HPDE6-E6E7 (cell line): ENCODE measurements around the gene CYP2D6.
"Not testable (repeated sequence)": the region's sequence is repeated elsewhere in the genome, so short reads cannot be mapped to it uniquely, and the experiment has no call there.

ENCODE experiments used
- DNase-seq: peaks from one replicate; pipeline ENCODE4 v3.0.0; 2011; ENCODE audit warnings: missing footprints; ENCODE audit errors: extremely low spot score

CYP2D6 gene

DNA sequence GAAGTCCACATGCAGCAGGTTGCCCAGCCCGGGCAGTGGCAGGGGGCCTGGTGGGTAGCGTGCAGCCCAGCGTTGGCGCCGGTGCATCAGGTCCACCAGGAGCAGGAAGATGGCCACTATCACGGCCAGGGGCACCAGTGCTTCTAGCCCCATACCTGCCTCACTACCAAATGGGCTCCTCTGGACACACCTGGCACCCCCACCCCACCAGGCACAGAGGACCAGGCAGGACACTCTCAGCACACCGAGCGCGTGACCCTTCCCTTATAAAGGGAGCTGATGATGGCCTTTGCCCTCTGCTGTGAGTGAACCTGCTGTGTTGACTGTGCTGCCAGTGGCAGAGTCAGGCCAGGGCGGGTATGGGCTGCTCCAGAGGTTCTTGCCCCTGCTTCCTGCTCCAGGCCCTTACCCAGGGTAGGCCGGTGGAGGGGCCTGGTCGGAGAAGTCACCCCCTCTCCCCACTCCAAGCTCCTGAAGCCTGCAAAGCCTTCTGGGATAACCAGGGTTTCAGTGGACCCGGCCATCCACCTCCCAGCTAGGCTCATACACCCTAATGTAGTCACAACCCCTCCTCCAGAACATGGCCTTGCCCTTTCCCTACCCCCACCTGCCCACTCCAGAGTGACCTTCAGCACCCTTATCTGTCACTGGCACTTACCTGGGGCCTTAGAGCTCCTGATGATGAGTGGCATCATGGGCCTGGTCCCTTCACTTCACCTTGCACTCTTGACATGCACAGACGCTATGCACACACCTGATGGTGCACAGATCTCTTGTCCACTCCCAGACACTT lies at the start of gene CYP2D6:
TSS of gene CYP2D6 (minus strand) at position 172 of the 793 bp plus-strand sequence. CDS start at position 153, 19 bp downstream.
- not testable (repeated sequence) for DNase-seq

DNA sequence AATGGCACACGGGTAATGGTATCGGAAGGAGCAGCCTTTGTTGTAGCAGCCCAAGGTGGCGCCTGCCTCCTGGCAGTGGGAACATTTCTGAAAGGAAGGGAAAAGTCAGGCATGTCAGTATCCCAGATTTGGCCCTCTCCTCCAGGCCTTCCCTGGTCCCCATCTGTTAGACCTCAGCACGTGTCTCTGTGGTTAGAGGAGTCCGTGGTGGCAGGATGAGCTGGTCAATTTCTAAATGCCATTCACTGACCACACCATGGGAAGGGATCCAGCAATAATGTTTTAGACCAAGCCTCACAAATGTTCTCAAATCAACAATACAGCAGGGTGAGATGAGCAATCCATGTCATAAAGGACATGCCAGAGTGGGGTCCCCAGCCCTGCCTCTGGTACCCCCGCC lies 49.0 kb upstream of the CYP2D6 start:
- no peak for DNase-seq

DNA sequence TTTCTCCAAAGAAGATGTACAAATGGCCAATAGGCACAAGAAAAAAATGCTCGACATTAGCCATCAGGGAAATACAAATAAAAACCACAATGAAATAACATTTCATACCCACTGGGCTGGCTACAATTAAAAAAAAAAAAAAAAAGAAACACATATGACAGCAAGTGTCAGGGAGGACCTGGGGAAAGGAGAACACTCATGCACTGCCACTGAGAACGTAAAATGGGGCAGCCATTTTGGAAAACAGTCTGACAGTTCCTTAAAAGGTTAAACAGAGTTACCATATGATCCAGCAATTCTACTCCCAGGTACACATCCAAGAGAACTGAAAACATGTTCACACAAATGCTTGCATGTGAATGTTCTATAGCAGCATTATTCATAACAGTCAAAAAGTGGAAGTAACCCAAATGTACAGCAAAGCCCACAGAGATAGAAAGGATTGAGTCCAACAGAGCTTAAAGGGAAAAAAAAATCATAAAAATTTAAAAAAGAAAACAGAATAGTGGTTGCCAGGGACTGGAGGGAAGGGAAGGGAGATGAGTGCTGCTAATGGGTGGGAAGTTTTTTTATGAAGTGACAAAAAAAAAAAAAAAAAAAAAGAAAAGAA lies 48.4 kb upstream of the CYP2D6 start:
- DNase-seq: no peak

DNA sequence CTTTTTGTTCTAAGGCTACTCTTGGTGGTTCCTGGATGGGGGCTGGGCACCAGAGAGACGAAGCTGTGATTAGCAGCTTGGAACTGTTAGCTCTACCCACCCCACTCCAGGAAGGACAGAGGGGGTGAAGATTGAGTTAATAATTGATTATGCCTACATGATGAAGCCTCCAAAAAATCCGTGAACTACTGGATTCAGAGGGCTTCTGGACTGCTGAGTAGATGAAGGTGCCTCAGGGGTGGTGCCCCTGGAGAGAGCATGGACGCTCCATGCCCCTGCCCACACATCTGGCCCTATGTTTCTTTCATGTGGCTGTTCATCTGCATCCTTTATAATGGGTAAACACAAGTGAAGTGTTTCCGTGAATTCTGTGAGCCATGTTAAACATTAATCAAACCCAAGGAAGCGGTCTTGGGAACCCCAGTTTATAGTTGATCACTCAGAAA lies 47.3 kb upstream of the CYP2D6 start:
- no peak for DNase-seq

DNA sequence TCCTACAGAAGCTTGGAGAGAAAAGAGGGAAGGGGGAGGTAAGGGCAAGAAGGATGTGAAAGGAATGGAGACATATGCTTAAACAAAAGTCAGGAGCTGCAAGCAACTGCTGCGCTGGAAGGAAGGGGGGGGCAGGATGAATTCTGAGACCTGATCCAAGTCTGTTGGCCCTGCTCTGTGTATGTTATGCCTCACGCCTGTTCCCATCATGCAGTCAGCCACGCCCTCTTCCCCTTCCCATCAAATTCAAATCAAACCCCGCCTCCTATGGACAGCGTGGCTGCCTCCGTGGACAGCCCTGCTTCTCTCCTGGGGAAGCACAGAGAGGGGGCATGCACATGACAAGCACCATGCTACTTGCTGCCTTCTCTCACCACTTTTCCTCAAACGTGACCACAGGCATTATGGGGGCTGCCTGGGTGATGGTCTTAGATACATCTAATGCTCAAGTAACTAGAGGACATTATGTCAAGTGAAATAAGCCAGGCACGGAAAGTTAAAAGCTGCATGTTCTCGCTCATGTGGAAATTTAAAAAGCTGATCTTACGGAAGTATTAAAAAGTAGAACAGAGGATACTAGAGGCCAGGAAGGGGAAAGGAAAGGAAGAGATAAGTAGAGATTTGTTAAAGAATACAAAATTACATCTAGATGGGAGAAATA lies 45.8 kb upstream of the CYP2D6 start:
- DNase-seq: no peak

DNA sequence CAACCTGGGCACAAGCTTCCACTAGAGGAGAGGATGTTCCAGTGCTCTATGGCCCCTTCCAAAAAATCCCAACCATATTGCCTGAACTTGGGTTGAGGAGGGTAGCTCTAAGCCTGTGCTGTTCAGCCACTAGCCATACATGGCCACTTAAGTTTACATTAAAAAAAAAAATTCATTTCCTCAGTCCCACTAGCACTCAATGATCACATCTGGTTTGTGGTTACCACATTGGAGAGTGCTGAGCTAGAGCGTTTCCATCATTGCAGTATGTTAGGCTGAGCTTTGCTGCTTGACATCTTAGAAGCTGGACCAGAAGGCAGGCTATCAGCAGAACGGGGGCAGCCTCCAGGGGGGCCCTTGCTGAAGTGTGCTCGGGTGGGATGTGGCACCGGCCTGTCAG lies 43.5 kb upstream of the CYP2D6 start:
- DNase-seq: no peak

DNA sequence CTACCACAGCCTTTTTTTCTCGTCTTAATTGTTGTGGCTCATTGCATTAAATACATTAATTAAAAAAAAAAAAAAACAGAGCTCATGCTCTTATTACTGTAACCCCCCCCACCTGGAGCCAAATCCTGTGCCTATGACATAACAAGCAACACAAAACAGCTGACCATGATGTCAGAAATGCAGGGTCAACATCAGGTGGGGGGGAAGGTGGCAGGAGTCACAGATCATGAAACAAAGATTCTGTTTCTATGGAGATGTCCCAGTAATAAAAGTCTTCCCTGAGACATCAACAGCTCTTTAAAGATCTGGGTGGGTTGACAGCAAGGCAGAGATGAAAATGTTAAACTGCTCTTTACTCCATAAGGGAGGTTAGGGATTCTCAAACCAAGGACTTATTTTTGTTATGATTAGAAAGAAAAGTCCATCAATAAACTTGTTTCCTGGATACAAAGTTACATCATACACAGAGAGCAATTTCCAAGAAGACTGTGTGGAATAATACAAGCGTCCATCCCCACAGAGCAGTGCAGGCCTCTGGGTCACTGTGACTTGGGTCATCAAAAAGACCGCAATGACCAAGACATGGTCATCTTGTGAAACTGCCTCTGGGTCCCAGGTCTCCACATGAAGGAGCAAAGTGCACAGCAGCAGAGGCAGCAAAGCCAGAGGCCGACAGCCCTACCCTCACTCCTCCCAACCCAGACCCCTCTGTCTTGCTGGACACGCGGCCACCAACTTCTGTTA lies 42.7 kb upstream of the CYP2D6 start:
- DNase-seq: no peak

DNA sequence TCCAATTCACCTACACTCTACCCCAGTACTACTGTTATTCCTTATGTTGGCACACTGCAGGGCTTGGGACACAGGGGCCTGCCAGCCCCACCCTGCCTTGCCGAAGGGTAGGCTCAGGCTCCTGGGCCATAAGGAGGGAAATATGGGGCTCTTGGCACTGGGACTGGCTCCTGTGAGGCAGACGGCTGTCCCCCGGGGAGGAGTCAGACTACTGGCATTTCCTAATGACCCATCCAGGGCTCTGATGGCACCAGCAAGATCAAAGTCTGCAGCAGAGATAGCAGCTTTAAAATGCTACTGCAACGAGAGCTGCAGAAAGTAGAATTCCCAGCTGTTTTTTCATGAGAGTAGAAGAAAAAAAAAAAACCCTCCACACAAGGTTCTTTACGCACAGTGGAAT lies 42.2 kb upstream of the CYP2D6 start:
- DNase-seq: no peak

DNA sequence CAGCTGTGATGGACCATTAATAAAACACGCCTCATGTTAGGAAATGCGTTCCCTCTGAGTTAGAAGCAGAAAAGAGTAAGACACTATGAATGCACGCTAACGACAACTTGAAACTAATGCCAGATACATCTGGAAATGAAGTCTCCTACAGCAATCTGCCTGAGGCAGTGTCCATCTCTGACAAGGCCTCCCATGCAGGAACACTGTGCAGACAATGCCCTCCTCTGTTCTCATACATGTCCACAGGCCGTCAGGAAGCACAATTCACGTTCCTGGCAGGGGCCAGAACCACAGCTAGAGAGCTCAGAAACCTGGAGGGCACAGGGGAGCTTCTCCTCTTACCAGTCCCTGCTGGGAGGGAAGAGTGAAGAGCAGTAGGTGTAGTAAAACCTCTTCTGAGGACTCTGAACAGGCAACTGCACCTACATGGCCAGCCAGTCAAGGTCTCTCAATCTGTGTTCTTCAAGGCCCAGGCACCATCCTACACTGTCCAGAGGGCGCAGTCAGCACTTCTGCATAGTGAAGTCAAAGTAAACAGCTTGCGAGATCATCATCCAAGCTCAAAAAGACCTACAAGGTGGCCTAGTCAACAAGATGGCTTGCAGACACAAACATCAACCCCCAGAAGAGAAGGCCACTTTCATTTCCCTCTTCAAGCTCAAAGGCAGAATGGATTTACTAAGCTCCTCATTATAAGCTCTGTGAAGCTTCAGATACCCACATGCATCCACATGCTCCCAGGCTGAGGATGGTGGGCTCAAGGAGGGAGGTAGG lies 41.5 kb upstream of the CYP2D6 start:
- DNase-seq: no peak

DNA sequence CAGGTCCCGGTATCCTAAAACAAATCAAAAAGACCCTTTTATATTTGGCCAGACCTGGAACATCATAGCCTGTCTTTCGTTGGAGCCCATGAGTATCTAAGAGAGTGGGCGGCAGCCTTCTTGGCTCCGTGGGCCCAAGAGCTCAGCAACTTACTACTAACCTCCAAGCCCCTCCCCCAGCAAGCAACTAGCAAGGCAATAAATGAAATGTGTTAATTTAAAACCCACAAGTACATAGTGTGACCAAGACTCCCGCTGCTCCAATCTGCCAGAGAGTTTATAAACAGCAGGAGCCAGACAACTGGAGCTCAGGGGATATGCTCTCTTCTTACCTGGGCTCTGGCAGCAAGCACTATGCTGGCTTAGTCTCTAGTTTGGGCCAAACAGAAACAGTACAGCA lies 40.8 kb upstream of the CYP2D6 start:
- no peak for DNase-seq

DNA sequence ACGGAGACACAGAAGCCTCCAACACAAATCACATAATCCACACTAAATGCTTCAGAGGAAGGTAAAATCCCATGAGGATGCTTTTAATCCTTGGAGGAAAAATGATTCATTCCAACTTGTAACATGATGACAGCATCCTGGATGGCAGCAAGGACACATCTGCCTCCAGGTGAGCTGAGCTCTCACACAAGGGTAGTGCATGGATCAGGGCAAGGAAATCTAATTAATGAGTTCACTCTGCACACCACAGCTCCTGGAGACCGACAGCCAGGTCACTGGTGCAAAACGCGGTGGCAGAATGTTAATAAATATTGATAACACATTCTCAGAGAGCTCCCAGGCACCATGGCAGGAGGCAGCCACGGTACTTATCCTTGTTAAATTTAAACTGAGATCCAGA lies 40.3 kb upstream of the CYP2D6 start:
- no peak for DNase-seq

DNA sequence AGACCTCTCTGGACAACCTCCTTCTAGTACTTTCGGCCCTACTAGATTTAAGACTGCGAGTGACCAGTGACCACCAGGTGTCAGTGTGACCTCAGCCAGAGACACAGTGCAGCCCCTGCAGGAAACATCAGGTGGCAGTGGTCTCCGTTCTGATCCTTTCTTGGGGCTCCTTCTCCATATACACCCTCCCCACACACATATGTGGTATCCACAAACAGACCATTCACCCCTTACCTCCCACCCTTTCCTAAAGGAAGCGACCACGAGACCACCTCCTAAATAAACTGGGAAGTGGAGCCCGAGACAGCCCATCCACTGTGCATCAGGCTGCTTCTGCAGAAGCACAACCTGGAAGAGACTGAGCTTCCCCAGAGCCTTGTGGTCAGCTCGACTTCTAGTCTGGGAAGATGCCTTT lies 38.5 kb upstream of the CYP2D6 start:
- peak; percentile 34 for DNase-seq

DNA sequence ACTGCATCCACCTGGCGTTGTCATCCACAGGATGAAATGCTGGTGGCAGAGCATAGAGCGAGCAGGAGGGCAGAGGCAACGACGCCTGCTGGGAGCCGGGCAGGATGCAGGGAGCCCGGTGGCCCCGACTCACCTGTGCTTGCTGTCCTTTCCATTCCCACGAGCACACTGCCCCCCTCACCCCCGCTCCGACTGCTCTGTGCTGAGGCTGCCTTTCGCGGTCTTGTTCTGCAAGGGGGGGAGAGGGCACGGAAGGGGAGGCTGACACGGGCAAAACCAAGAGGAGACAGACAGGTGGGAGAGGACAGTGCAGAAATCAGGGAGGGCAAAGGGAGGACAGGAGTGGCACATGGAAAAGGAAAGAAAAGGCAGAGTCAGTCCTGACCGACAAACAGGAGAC lies 37.9 kb upstream of the CYP2D6 start:
- no peak for DNase-seq

DNA sequence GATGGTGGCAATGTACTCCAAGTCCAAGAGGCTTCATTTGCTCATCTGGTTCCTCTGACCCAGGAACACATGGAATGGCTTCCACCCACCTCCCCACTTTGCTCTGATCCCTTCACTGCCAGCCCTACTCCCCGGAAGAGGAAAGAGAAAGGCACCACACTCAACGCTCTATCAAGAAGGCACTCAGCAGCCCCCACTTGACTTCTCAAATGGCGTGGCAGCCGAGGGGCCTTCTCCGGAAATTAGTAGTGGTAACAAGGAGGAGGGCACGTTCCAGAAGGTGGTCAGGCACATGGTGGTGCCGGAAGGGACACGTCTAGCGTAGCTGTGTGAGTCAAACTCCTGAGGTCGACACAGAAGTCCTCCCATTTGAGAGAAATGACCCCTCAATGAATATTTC lies 36.5 kb upstream of the CYP2D6 start:
- DNase-seq: no peak

DNA sequence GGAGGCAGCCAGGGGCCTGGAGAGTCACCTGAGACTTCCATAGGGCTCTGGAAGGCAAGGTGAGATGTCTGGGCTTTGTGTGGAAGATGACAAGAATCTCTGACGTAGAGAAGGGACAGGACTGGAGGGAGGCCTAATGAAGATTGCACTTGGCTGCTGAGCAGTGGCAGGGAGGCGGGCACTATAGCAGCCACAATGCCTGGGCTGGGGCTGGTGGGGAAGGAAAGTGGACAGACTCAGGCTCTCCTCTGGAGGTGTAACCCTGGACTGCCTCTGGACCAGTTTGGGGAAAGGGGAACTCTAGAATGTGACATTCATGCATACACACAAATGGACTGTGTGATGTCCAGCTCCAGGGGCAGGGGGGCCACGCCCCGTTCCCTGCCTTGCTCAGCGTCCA lies 34.3 kb upstream of the CYP2D6 start:
- DNase-seq: no peak

DNA sequence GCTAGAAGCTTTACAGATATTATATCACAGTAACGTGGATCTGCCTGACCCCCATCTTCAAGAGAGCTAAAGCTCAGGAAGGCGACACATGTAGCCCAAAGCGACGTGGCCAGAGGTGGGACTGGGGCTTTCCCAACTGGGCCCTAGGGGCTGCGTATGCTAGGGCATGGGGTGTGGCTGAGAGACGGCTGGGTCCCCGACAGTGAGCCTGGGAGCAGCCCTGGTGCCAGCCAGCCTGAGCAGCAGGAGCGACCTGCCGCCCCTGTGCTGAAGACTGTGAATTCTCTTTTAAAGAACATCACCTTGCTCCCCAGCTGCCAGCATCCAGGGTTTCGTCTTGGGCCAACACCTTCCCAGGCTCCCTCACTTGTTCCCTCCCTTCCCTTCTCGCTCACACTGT lies 32.9 kb upstream of the CYP2D6 start:
- no peak for DNase-seq

DNA sequence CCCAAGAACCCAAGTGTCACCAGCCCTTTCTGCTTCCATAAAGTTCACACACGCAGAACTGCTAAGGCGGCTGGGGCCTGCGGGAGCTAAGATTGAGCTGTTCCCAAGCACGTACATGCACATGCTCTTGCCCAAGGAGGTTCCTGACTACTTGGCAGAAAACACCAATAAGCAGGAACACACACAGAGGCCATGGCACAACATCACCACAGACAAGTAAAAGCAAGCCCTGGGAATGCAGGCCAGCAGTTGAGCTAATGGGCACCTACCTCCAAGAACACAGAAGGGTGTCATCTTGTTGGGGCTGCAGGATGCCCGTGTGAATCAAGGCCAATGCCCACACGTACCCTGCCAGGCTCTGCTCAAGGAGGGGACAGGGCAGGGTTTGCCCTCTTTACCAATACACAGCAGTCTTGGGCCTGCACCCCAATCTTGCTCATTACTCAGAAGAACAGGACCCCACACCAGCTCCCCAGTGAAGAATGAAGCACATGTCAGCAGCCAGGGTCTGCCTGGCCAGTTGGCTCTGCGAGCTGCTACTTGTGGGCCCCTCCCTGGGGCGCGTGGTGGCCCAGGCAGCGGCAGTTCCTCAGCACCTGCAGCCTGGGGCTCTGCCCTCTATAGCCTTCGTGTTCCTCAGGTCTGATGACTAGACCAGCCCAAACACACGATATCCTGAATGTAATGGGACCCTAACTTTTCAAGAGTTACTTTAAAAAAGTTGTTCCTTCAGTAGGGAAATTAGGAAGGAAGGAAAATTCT lies 32.3 kb upstream of the CYP2D6 start:
- peak; percentile 52 for DNase-seq

DNA sequence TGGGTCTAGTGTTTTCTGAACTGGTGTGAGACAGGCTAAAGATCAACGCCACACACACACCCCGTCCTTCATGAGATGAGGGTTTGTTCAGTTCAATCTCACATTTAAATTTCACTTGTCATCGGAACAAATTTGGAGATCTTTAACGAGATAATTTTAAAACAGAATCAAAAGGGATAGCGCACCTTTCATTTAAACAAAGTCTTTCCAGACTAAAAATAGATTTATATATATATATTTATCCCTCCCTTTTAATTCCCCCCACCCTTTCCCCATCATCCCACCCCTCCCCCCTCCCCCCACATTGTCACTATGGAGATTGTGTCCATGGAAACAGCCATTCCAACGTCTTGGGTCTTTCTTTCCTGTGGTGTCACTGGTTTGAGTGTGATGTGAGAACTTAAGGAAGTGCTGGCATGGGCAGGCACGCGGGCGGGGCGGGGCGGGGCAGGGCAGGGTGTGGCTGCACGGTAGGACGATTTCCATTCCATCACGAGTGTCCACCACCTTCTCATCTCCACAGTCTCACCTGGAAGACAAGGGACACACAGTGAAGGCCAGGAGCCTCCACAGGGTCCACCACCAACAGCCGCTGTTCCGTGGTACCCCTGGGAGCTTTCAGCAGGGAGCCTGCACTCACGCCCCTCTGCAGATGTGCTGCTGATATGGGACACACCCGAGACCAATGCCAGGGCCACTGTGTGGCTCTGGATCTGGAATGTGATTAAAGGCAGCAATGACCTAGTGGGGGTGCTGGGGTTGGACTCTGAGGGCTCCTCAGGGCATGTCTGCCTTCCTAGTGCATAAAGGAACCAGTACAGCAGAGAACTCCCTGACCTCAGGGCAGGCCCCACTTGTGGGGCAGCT lies 30.5 kb upstream of the CYP2D6 start:
- no peak for DNase-seq

DNA sequence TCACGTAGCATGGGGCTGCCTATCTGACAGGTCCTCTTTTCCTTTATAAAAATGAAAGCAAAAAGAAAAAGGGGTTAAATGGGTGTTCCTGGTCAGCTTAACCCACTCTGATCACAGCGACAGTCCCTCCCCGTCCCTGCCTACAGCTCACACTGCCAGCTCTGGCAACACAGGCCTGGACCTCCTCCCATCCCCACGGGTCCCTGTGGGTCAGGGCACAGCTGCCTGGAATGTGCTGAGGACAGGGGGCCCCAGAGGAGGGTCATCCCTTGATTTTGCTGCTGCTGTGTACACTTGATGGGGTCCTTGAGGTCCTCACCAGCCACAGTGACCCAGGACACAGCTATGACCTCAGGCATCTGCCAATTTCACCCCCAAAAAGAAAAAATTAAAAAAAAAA lies 29.6 kb upstream of the CYP2D6 start:
- DNase-seq: no peak
